OCI-LY7 (cell line): Measurements from ENCODE around the gene CES4A.

ENCODE experiments used
- EZH2phosphoT487 ChIP-seq: fragments of 200-600 bp; sonication (generic); IDR thresholded peaks from 2 replicates; pipeline ENCODE4 v1.6.1; 2018; ENCODE audit warnings: low read depth, borderline replicate concordance, mild to moderate bottlenecking, mixed run types, antibody characterized with exemption, low read length, moderate library complexity, mixed read lengths
- TF ChIP-seq, protein P1 (sequence below): fragments of 200-600 bp; sonication (generic); conservative IDR thresholded peaks from 2 replicates; pipeline ENCODE4 v1.5.1; 2014; ENCODE audit warnings: mild to moderate bottlenecking, antibody characterized with exemption, low read length, moderate library complexity, mixed read lengths

DNA sequence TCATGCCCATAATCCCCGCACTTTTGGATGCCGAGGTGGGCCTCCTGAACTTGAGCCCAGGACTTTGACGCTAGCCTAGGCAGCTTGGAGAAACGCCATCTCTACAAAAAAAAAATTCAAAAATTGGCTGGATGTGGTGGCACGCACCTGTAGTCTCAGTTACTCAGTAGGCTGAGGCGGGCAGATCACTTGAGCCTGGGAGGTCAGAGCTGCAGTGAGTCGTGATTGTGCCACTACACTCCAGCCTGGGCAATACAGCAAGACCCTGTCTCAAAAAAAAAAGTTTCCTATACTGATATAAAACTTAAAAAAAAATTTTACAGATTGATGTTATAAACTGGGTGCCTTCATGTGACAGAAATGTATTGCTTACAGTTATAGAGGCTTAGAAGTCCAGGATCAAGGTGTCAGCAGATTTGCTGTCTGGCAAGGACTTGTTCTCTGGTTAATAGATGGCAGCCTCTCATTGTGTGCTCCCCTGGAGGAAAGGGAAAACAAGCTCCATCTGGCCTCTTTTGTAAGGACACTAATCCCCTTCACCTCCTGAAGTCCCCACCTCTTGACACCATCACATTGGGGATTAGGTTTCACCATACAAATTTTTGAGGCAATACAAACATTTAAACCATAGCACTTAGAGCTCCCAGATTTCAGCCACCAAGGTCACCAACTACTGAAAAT, 35.8 kb upstream of the CES4A start:
- TF ChIP-seq, protein P1, sequence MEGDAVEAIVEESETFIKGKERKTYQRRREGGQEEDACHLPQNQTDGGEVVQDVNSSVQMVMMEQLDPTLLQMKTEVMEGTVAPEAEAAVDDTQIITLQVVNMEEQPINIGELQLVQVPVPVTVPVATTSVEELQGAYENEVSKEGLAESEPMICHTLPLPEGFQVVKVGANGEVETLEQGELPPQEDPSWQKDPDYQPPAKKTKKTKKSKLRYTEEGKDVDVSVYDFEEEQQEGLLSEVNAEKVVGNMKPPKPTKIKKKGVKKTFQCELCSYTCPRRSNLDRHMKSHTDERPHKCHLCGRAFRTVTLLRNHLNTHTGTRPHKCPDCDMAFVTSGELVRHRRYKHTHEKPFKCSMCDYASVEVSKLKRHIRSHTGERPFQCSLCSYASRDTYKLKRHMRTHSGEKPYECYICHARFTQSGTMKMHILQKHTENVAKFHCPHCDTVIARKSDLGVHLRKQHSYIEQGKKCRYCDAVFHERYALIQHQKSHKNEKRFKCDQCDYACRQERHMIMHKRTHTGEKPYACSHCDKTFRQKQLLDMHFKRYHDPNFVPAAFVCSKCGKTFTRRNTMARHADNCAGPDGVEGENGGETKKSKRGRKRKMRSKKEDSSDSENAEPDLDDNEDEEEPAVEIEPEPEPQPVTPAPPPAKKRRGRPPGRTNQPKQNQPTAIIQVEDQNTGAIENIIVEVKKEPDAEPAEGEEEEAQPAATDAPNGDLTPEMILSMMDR: no peak
- TF ChIP-seq EZH2phosphoT487: no peak
